Mucosa of descending colon (tissue), 3 donors: Measurements from ENCODE around the gene CYP4V2. TPM values are rescaled to one million over a fixed set of nuclear protein-coding genes. Genes with fewer than 3 reads are reported as not detected.
"Not testable (repeated sequence)": the region's sequence is repeated elsewhere in the genome, so short reads cannot be mapped to it uniquely, and the experiment has no call there.

Experiments
- ATAC-seq: fragments of 200-7000 bp; cut with Tn5 transposase; one replicate; pipeline ENCODE4 v1.9.1; 2020; ENCODE audit warnings: mild to moderate bottlenecking, moderate library complexity
- DNase-seq, 3 donors: peaks; one replicate each; pipeline ENCODE4 v3.0.0-alpha.2; 2020
- H3K36me3 ChIP-seq: fragments of 200-600 bp; one replicate; pipeline ENCODE4 v1.8.0; 2021; ENCODE audit warnings: low read depth, mild to moderate bottlenecking
- H3K4me1 ChIP-seq: fragments of 200-600 bp; one replicate; pipeline ENCODE4 v1.8.0; 2021; ENCODE audit warnings: low read depth, mild to moderate bottlenecking
- H3K4me3 ChIP-seq: fragments of 200-600 bp; one replicate; pipeline ENCODE4 v1.8.0; 2021; ENCODE audit warnings: mild to moderate bottlenecking
- H3K9me3 ChIP-seq: fragments of 200-600 bp; one replicate; pipeline ENCODE4 v1.8.0; 2021; ENCODE audit warnings: mild to moderate bottlenecking
- CTCF ChIP-seq: fragments of 200-600 bp; IDR thresholded peaks from one replicate; pipeline ENCODE4 v1.8.0; 2022; ENCODE audit warnings: antibody characterized with exemption, mild to moderate bottlenecking
- intact Hi-C, 2 donors: fragments of 100-400 bp; cut with DNase I in 1 of 2; cut with micrococcal nuclease in 1 of 2; formaldehyde crosslinking; loops; one replicate each; pipeline versions ENCODE4 v1.11.0 to v1.11.1; 2022; cut with DNase I, micrococcal nuclease
- total RNA-seq, 3 donors: library from RNA; stranded (reverse); fragmentation: NEBNext Ultra II Directional in 2 of 3; extraction: Animal tissue kit (Norgen Biotek cat#: 25700) in 2 of 3; gene quantifications; one replicate each; pipeline versions ENCODE4 v1.2.1 to v1.2.4, GENCODE V29; 2021 to 2023
- donor health status: DM: no; HTN: no; CAD: no; lungs with moderate emphysema.
- donor health status: DM: no; HTN: no; CAD: no.
- donor health status: DM: no; HTN: yes; CAD: no.

The CYP4V2 gene
- total RNA-seq, 3 donors from 2014 or later = 38.4 to 50.8 (median 49.2) TPM

- Histone ChIP-seq H3K36me3 (no peaks in the 10 kb centered on the region), H3K9me3 (no peaks in the 10 kb centered on the region), H3K4me1 (no peaks in the 10 kb centered on the region), H3K4me3 (no peak overlapping the region)
- intact Hi-C loops = no loop called here
- ATAC-seq (no peak), DNase-seq (no peak)
- no peak for TF ChIP-seq CTCF
These were observed 50.2 kb downstream of the CYP4V2 start for GRCh38 chr4:186241616-186242015.

GRCh38 chr4:186242031-186242430, 50.7 kb downstream of the CYP4V2 start:
- H3K36me3 ChIP-seq, H3K9me3 ChIP-seq, ATAC-seq, intact Hi-C loops, DNase-seq, H3K4me3 ChIP-seq, H3K4me1 ChIP-seq: not testable (repeated sequence)

- ATAC-seq = no peak
- TF ChIP-seq CTCF = no peak
- Histone ChIP-seq H3K4me3 (no peak overlapping the region), H3K36me3 (no peaks in the 10 kb centered on the region), H3K4me1 (no peaks in the 10 kb centered on the region), H3K9me3 (no peaks in the 10 kb centered on the region)
- no peak for DNase-seq
- intact Hi-C loops = no loop called here
These were observed 52.0 kb downstream of the CYP4V2 start for GRCh38 chr4:186243331-186243730.

- no peak for TF ChIP-seq CTCF
- ATAC-seq (no peak), DNase-seq (no peak)
- Histone ChIP-seq H3K9me3 (no peaks in the 10 kb centered on the region), H3K4me1 (no peaks in the 10 kb centered on the region), H3K36me3 (no peaks in the 10 kb centered on the region), H3K4me3 (no peak overlapping the region)
- intact Hi-C loops = no loop called here
These were observed 53.5 kb downstream of the CYP4V2 start for GRCh38 chr4:186244835-186245234.

- intact Hi-C loops, DNase-seq, H3K4me3 ChIP-seq, H3K36me3 ChIP-seq, H3K9me3 ChIP-seq, H3K4me1 ChIP-seq, ATAC-seq: not testable (repeated sequence)
These were observed 55.8 kb downstream of the CYP4V2 start for GRCh38 chr4:186247062-186247752.

GRCh38 chr4:186248643-186249042, 57.3 kb downstream of the CYP4V2 start:
- intact Hi-C loops = no loop called here
- no peak for TF ChIP-seq CTCF
- ATAC-seq = no peak
- DNase-seq = no peak
- no peaks in the 10 kb centered on the region for H3K9me3 ChIP-seq
- no peaks in the 10 kb centered on the region for H3K4me1 ChIP-seq
- H3K36me3 ChIP-seq = no peaks in the 10 kb centered on the region
- H3K4me3 ChIP-seq = no peak overlapping the region
